Fibroblast of skin of right biceps (primary cell): Measurements from ENCODE around the gene MAGEF1.
A peak's percentile ranks its signal among the peaks of the same experiment; 100 is the strongest.

Source experiments
- DNase-seq: peaks from one replicate; pipeline ENCODE4 v3.0.0-alpha.2; 2013

Gene MAGEF1

GRCh38 chr3:184662187-184662586, 49.7 kb downstream of the MAGEF1 start:
- peak; percentile 62 for DNase-seq

- DNase-seq: no peak
Measured at GRCh38 chr3:184660931-184661330, 50.9 kb downstream of the MAGEF1 start.
